Fibroblast of lung (primary cell): Measurements from ENCODE around the gene BTBD16. TPM values are rescaled to one million over a fixed set of nuclear protein-coding genes. Genes with fewer than 3 reads are reported as not detected.

ENCODE experiments used
- DNase-seq, 2 donors: peaks; one replicate each; pipeline versions ENCODE4 v3.0.0 to v3.0.0-alpha.2; 2010; ENCODE audit warnings: low read depth in 2 of 2
- H2AFZ ChIP-seq: 2 replicates; pipeline ENCODE4 v1.5.1; 2012; ENCODE audit warnings: low read length, control low read depth, inconsistent platforms
- H3K27ac ChIP-seq: 2 replicates; pipeline ENCODE4 v1.5.1; 2011; ENCODE audit warnings: low read length, control low read depth; ENCODE audit not compliant: insufficient read depth
- H3K27me3 ChIP-seq: 2 replicates; pipeline ENCODE4 v1.5.1; 2011; ENCODE audit warnings: mild to moderate bottlenecking, low read length; ENCODE audit not compliant: control insufficient read depth, insufficient read depth
- H3K36me3 ChIP-seq: 2 replicates; pipeline ENCODE4 v1.5.1; 2011; ENCODE audit warnings: low read length; ENCODE audit not compliant: control insufficient read depth, insufficient read depth
- H3K4me1 ChIP-seq: 2 replicates; pipeline ENCODE4 v1.5.1; 2011; ENCODE audit warnings: low read length; ENCODE audit not compliant: control insufficient read depth, insufficient read depth; ENCODE audit errors: extremely low read depth
- H3K4me2 ChIP-seq: 2 replicates; pipeline ENCODE4 v1.5.1; 2011; ENCODE audit warnings: low read length, control low read depth; ENCODE audit not compliant: insufficient read depth; ENCODE audit errors: extremely low read depth
- H3K4me3 ChIP-seq, 4 experiments: fragments of 200-600 bp in 1 of 4; sonication (generic) in 1 of 4; replicated peaks in 1 of 4; 2 replicates each; pipeline ENCODE4 v1.5.1; 2011 to 2016; ENCODE audit warnings: low read length in 4 of 4, low read depth in 3 of 4, mild to moderate bottlenecking in 3 of 4, control low read depth in 2 of 4, inconsistent platforms in 1 of 4, mixed read lengths in 1 of 4; ENCODE audit not compliant: insufficient read depth in 1 of 4; ENCODE audit errors: control extremely low read depth in 1 of 4
- H3K79me2 ChIP-seq: 2 replicates; pipeline ENCODE4 v1.5.1; 2012; ENCODE audit warnings: mild to moderate bottlenecking, low read length, inconsistent platforms; ENCODE audit not compliant: control insufficient read depth, insufficient read depth
- H3K9ac ChIP-seq: 2 replicates; pipeline ENCODE4 v1.5.1; 2011; ENCODE audit warnings: mild to moderate bottlenecking, low read length, control low read depth; ENCODE audit not compliant: insufficient read depth
- H3K9me3 ChIP-seq: 2 replicates; pipeline ENCODE4 v1.5.1; 2012; ENCODE audit warnings: low read depth, low read length; ENCODE audit not compliant: control insufficient read depth, insufficient read depth
- H4K20me1 ChIP-seq: 2 replicates; pipeline ENCODE4 v1.5.1; 2011; ENCODE audit warnings: low read length; ENCODE audit not compliant: control insufficient read depth, insufficient read depth; ENCODE audit errors: extremely low read depth
- EZH2 ChIP-seq: IDR thresholded peaks from 2 replicates; pipeline ENCODE4 v1.5.1; 2012; ENCODE audit warnings: low read length, control low read depth, mild to moderate bottlenecking; ENCODE audit errors: missing control alignments
- polyA plus RNA-seq, 2 donors: library from polyadenylated mRNA; depleted of rRNA in 1 of 2; stranded (reverse) in 1 of 2; unstranded in 1 of 2; fragments of >200 nt; gene quantifications; 2 replicates each; pipeline ENCODE4 v1.2.1, GENCODE V29; 2011 to 2012; ENCODE audit warnings: missing spikeins in 1 of 2
- total RNA-seq: library from RNA; depleted of rRNA; stranded (reverse); fragments of >200 nt; gene quantifications from 2 replicates; pipeline ENCODE4 v1.2.1, GENCODE V29; 2014
- TF ChIP-seq, protein P1 (sequence below), 2 donors: IDR thresholded peaks in 1 of 2; conservative IDR thresholded peaks in 1 of 2; 1 replicate in 1 of 2; 2 replicates in 1 of 2; pipeline ENCODE4 v1.5.1; 2011 to 2012; ENCODE audit warnings: low read length in 2 of 2, control low read depth in 1 of 2, inconsistent platforms in 1 of 2, low read depth in 1 of 2, mild to moderate bottlenecking in 1 of 2

The BTBD16 gene
- total and polyA plus RNA-seq, 2 donors (not counting 1 experiment from before 2014, with no cell fraction given) = not detected

DNA sequence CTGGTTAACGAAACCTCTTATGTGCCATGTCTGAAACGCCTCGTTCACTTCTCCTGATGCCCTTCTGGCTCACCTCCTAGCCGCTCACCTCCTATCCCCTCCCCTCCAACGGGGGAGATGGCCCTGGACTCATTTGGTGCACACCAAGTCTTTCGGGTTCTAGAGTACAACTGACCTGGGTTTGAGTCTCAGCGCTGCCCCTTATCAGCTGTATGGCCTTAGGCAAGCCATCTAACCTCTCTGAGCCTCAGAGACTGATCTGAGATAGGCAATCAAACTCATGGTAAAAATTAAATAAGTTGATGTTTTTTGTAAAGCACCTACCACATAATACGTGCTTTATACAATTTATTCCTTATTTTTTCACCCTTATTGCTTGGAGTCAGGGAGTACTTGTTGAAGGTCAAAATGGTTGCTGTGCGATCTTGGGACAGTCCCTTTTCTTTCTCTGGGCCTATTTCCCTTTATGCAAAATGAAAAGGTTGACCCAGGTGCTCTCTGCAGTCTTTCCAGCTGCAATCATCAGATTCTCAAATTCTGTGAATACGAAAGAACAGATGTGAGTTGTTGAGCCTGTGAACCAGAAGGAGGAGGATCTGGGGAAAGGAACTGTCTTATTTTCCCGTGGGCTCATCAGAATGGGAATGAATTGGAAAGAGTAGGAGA lies 72.2 kb downstream of the BTBD16 start:
- H4K20me1 ChIP-seq = no peaks in the 10 kb centered on the region
- no peaks in the 10 kb centered on the region for H3K9me3 ChIP-seq
- H2AFZ ChIP-seq = no peak overlapping the region
- no peaks in the 10 kb centered on the region for H3K79me2 ChIP-seq
- TF ChIP-seq EZH2 = no peak
- TF ChIP-seq, protein P1, sequence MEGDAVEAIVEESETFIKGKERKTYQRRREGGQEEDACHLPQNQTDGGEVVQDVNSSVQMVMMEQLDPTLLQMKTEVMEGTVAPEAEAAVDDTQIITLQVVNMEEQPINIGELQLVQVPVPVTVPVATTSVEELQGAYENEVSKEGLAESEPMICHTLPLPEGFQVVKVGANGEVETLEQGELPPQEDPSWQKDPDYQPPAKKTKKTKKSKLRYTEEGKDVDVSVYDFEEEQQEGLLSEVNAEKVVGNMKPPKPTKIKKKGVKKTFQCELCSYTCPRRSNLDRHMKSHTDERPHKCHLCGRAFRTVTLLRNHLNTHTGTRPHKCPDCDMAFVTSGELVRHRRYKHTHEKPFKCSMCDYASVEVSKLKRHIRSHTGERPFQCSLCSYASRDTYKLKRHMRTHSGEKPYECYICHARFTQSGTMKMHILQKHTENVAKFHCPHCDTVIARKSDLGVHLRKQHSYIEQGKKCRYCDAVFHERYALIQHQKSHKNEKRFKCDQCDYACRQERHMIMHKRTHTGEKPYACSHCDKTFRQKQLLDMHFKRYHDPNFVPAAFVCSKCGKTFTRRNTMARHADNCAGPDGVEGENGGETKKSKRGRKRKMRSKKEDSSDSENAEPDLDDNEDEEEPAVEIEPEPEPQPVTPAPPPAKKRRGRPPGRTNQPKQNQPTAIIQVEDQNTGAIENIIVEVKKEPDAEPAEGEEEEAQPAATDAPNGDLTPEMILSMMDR (conservative IDR thresholded peaks at IDR 0.05 in 1 of 2, IDR thresholded peaks at IDR 0.05 in 1 of 2; ENCODE audit: low read depth in 1 of 2, low read length in 2 of 2) = no peak
- H3K4me3 ChIP-seq = no peak overlapping the region
- no peaks in the 10 kb centered on the region for H3K36me3 ChIP-seq
- H3K9ac ChIP-seq = no peak overlapping the region
- H3K4me1 ChIP-seq = no peaks in the 10 kb centered on the region
- no peaks in the 10 kb centered on the region for H3K27me3 ChIP-seq
- no peak overlapping the region for H3K4me2 ChIP-seq
- no peak overlapping the region for H3K27ac ChIP-seq
- no peak for DNase-seq

DNA sequence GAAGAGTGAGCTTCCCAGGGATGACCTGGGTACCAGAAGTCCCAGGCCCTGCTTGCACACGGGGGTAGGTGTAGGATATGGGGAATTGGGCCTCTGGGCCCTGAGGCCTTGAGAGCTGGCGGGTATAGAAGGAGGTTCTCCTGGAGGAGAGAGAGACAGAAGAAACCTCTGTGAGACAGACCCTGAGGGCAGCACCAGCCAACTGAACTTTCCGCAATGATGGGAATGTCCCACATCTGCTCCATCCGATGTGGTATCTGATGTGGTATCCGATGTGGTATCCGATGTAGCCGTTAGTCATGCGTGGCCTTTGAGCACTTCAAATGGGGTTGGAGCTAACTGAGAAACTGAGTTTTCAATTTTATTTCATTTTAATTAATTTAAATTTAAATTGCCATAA lies 72.8 kb downstream of the BTBD16 start:
- TF ChIP-seq, protein P1 (conservative IDR thresholded peaks at IDR 0.05 in 1 of 2, IDR thresholded peaks at IDR 0.05 in 1 of 2; ENCODE audit: low read depth in 1 of 2, low read length in 2 of 2) = no peak
- TF ChIP-seq EZH2 = no peak
- Histone ChIP-seq H3K4me3 (no peak overlapping the region), H3K9ac (no peak overlapping the region), H3K27me3 (no peaks in the 10 kb centered on the region), H2AFZ (no peak overlapping the region), H3K4me1 (no peaks in the 10 kb centered on the region), H3K79me2 (no peaks in the 10 kb centered on the region), H3K27ac (no peak overlapping the region), H3K4me2 (no peak overlapping the region), H4K20me1 (no peaks in the 10 kb centered on the region), H3K36me3 (no peaks in the 10 kb centered on the region), H3K9me3 (no peaks in the 10 kb centered on the region)
- DNase-seq = no peak

DNA sequence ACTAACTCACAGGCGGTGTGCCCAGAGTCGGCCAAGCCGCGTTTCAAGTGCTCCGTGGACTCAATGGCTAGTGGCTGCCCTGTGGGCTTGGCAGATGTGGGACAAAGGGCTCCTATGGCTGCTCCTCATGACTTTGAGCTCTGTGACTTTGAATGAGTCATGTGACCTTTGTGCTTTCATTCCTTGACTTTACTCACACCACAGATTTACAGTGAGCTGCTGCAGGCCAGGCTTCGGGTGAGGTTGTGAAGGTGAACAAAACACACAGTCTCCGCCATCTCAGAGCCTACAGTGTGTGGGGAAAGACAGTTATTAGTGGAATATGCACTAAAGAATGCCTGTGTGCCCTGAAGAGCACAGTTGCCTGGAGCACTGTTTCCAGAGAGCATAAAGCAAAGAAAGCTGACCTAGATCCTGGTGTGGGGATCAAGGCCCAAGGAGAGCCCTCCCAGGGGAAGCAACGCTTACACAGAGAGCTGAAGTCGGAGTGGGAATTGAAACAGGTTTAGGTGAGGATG lies 73.7 kb downstream of the BTBD16 start:
- Histone ChIP-seq H3K4me1 (no peaks in the 10 kb centered on the region), H3K27ac (no peak overlapping the region), H3K4me3 (no peak overlapping the region), H3K36me3 (no peaks in the 10 kb centered on the region), H3K79me2 (no peaks in the 10 kb centered on the region), H3K27me3 (no peaks in the 10 kb centered on the region), H3K4me2 (no peak overlapping the region), H3K9ac (no peak overlapping the region), H3K9me3 (no peaks in the 10 kb centered on the region), H2AFZ (no peak overlapping the region), H4K20me1 (no peaks in the 10 kb centered on the region)
- peak; percentile 51 to 72 for DNase-seq
- TF ChIP-seq EZH2 = no peak
- TF ChIP-seq, protein P1 (conservative IDR thresholded peaks at IDR 0.05 in 1 of 2, IDR thresholded peaks at IDR 0.05 in 1 of 2; ENCODE audit: low read depth in 1 of 2, low read length in 2 of 2) = no peak
